HG03575 (cell line): ENCODE results near the gene PLA2G4B.

Experiments used
- ATAC-seq: cut with Tn5 transposase; IDR thresholded peaks from one replicate; pipeline ENCODE4 v1.9.1; 2021; ENCODE audit not compliant: unreplicated experiment, insufficient number of reproducible peaks, low FRiP score; ENCODE audit errors: extremely low read depth

PLA2G4B gene

DNA sequence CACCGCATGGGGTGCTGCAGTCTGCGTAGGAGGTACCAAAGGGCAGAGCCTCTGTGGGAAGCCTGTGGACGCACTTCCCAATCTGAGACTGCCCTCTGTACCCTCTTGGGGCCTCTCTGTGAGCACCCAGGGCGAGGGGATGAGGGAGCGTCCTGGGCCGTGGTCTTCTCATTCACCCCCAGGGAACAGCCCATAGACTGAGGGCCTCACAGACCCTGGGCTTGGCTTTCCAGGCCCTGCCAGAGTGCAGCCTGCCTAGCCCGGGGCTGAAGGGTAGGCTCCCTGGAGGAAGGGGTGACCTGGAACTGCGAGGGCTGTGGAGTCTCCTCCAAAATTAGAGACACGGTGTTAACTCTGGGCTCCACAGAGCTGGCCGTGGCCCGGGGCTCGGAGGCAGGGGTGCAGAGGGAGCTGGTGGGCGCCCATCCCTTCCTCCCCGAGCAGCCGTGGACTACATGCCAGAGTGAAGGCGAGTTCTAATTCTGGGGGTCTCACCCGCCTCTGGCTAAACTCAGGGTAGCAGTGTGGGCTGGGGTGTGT lies 55.7 kb downstream of the PLA2G4B start:
- no peak for ATAC-seq

DNA sequence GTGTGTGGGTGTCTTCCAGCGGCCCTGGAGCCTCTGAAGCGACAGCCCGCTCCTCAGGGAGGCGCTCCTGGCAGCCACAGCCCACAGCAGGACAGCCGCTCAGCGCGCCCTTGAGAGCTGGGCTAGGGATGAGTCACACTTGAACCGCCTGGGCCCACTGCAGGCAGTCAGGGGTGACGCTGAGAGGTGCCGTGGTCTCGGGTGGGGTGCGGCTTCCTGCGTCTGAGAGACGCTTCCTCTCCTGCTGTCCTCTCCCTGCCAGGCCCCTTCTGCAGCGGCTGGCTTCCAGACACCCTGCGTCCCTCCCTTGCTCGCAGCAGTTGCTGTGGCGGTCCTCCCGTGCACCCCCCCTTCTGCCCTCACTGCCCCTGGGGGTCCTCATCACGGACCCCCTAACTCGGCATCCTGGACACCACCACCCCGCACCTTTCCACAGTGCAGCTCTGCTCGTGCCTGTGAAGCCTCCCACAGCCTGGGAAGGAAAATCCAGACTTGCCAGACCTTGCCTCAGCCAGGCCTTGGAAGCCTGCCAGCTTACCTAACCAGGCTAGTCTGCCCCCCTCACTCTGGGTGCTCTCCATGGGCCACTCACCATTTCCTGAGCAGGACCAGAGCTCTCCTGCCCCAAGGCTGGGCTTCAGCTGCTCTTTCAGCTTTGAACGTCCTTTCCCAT lies 56.3 kb downstream of the PLA2G4B start:
- no peak for ATAC-seq

DNA sequence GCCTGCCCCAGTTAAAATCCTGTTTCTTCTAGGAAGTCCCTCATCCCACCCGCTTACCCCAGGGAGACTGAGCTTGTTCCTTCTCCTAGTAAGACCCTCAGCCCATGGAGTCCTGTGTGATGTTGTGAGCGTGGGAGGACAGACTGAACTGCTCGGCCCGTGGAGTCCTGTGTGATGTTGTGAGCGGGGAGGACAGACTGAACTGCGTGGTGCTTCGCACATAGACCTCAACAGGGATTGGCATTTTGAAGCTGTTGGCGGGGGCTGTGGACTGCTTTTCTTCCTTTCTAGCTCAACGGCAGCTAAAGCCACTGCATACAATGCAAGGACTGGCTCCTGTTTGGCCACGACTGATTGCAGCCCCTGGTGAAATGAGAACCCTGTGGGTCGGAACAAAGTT lies 56.8 kb downstream of the PLA2G4B start:
- ATAC-seq, result no peak

DNA sequence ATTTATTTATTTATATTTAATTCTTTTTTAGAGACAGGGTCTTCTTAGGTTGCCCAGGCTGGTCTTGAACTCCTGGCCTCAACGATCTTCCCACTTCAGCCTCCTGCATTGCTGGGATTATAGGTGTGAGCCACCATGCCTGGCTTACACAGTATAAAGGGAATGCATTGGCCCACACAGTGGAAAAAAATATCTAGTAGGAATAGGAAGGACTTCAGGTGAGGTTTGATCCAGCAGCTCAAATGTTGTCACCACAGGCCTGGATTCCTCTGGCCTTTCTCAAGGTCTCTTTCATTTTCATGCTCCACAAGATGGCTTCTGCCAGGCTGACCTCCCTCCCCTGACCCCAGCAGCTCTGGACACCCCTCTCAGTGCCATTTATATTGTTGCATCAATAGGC lies 57.3 kb downstream of the PLA2G4B start:
- ATAC-seq, result no peak

DNA sequence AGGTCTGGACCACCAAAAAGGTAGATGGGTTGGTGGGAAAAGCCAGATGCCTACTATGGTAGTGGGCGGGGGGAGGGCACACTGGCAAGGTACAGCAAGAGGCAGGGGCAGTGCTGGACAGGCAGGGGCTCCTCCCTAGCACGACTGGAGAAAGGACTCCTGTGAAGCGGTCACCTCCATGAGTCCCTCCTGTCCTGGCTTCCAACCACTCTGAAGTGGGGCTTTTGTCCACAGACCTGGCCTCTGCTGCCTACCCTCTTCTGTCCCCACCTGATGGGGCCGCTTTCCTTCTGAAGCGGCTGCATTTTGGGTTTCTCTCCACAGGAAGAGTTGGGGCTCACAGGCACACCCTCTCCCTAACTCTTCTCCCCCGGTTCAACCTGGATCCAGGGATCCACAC lies 57.9 kb downstream of the PLA2G4B start:
- ATAC-seq, result no peak

DNA sequence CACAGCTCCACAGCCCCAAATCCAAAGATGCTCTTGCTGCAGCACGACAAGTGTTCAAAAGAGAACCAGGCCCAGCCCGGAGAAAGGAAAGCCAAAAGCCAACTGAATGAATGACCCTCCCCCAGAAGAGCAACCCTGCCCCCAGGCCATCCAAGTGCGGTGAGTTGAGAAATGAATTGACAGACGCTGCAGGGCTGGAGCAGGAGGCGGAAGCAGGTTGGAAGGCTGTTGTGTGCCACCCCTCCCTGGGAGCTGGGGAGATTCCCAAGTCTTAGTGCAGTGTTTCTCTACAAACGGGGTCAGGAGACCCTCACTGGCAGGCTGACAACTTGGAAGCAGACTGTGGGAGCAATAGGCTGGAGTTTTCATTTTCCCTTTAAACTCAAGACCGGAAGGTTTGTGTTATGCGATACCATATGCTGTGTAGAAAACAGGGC lies 58.7 kb downstream of the PLA2G4B start:
- no peak for ATAC-seq
